ENCODE measurements around the gene RFC2.
"Not testable (repeated sequence)": the region's sequence is repeated elsewhere in the genome, so short reads cannot be mapped to it uniquely, and the experiment has no call there.

RFC2 gene

GRCh38 chr7:74246497-74246896, 7.7 kb downstream of the RFC2 start:
- DNase-seq, result no peak

GRCh38 chr7:74242122-74242443, 12.1 kb downstream of the RFC2 start:
- DNase-seq, result no peak

- no peak for DNase-seq
Observed at GRCh38 chr7:74240482-74240881, 13.7 kb downstream of the RFC2 start.

- no peak for DNase-seq
Observed at GRCh38 chr7:74236284-74236683, 17.9 kb downstream of the RFC2 start.

- DNase-seq, result no peak
Observed at GRCh38 chr7:74235518-74236268, 18.5 kb downstream of the RFC2 start.

- no peak for DNase-seq
Observed at GRCh38 chr7:74233655-74234285, 20.4 kb downstream of the RFC2 start.

DNA sequence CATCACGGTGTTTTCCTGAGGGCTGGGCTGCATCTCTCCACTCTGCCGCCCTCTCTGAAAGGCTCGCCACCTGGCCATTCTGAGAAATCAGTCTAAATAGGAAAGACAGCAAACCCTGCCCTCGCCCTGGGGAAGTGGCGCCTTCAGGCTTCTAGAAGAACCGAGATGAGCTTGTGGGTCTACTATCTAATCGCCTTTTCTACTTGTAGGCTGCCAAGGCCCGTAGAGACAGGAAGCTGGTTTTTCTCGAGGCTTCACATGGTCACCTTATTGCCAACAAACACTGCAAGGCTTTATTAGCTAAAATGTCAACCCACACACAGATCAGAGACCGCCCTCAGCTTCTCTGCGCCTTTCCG, 23.0 kb downstream of the RFC2 start:
- no peak for DNase-seq

DNA sequence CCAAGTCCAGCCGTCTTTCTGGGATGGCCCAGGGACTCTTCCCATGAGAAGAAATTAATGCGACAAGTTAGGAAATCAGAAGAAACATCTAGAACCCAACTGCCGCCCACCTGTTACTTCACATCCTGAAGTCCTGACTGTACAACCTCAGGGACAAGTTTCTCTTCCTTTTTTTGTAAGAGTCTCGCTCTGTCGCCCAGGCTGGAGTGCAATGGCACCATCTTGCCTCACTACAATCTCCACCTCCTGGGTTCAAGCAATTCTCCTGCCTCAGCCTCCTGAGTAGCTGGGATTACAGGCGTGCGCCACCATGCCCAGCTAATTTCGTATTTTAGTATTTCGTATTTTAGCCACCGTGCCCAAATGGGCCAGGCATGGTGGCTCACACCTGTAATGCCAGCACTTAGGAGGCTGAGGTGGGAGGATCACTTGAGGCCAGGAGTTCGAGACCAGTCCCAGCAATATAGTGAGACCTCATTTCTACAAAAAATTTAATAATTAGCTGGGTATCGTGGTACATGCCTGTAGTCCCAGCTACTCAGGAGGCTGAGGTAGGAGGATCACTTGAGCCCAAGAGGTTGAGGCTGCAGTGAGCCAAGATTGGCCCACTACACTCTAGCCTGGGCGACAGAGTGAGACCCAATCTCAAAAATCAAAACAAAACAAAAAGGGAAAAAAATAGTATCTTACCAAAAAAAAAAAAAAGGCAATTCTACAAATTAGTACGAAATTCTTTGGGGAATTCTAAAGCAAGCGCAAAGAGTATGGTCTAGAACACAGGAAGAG, 23.6 kb downstream of the RFC2 start:
- no peak for DNase-seq

DNA sequence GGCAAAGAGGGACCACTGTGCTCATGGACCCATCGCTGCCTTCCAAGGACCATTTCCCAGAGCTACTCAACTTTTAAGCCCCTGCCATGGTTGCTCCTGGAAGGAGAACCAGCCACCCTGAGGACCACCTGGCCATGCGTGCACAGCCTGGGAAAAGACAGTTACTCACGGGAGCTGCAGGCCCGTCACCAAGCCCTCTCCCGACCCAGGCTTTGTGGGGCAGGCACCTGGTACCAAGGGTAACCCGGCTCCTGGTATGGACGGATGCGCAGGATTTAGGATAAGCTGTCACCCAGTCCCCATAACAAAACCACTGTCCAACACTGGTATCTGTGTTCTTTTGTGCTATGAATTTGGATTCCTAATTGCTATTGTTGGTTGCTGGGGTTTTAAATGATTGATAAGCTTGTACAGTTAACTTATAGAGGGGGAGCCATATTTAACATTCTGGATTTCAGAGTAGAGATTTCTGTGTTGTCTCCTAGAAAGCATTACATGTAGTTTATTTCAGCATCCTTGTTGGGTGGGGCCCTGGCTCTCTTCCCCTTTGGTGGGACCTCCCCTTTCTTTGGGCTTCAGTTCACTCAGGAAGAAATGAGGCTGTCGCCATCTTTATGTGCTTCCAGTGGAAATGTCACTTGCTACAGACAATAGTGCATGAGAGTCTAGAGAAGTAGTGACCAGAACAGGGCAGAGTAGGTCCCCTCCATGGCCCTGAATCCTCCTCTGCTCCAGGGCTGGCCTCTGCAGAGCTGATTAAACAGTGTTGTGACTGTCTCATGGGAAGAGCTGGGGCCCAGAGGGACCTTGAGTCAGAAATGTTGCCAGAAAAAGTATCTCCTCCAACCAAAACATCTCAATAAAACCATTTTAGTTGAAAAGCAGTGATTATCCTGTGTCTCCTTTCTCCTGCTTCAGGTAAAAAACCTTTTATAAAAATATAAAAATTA, 25.0 kb downstream of the RFC2 start:
- no peak for DNase-seq

- no peak for DNase-seq
Observed at GRCh38 chr7:74226633-74227032, 27.6 kb downstream of the RFC2 start.

GRCh38 chr7:74225400-74225799, 28.8 kb downstream of the RFC2 start:
- DNase-seq, result no peak

DNA sequence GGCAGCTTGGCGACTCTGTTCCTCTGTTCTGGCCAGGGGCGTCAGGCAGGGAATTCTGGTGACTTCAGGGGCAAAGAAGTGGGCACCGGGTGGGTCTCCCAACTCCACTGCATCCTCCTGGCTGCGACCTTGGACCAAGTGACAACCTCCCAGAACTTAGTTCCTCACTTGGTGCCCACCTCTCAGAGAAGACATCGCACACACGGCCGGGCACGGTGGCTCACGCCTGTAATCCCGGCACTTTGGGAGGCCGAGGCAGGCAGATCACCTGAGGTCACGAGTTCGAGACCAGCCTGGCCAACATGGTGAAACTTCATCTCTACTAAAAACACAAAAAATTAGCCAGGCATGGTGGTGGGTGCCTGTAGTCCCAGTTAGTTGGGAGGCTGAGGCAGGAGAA, 29.3 kb downstream of the RFC2 start:
- not testable (repeated sequence) for DNase-seq

DNA sequence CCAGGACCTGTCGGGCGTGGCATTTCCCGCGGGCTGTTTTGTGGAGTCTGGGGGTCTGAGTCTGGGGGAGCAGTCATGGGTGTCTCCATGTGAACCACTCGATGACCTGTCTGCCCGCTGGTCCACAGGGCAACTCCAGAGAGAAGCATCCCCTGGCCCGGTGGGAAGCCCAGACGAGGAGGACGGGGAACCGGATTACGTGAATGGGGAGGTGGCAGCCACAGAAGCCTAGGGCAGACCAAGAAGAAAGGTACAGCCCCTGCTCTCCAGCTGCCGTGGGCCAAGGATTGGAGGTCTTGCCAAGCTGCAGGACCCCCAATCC, 29.7 kb downstream of the RFC2 start:
- DNase-seq, result no peak

DNA sequence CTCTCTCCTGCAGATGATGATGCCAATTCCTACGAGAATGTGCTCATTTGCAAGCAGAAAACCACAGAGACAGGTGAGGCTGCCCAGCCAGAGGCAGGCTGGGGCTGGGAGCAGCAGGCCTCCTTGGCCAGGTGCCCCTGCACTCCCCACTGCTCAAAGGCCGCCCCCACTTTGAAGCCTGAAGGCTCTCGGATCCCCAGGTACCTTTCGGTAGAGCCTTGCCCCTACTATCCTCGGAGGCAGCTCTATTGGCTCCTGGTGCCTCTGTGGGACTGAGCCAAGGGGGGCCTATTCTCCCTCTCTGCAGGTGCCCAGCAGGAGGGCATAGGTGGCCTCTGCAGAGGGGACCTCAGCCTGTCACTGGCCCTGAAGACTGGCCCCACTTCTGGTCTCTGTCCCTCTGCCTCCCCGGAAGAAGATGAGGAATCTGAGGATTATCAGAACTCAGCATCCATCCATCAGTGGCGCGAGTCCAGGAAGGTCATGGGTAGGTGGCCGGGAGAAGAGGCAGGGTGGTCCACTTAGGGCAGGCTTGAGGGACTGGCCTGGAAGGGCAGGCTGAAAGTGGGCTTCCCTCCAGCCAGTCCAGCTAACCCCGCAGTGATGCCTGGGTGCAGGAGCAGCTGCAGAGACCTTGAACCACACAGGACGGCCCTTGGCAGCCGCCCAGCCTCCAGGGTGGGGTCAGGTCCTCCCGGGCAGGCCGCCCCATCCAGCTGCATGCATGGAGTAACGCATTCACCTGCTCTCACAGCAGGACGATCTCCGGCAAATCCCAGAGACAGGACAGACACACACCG, 30.3 kb downstream of the RFC2 start:
- DNase-seq, result no peak

- DNase-seq, result no peak
Observed at GRCh38 chr7:74222851-74223710, 31.1 kb downstream of the RFC2 start.

- DNase-seq, result no peak
Observed at GRCh38 chr7:74221713-74222112, 32.5 kb downstream of the RFC2 start.

GRCh38 chr7:74220229-74220628, 34.0 kb downstream of the RFC2 start:
- DNase-seq, result no peak

DNA sequence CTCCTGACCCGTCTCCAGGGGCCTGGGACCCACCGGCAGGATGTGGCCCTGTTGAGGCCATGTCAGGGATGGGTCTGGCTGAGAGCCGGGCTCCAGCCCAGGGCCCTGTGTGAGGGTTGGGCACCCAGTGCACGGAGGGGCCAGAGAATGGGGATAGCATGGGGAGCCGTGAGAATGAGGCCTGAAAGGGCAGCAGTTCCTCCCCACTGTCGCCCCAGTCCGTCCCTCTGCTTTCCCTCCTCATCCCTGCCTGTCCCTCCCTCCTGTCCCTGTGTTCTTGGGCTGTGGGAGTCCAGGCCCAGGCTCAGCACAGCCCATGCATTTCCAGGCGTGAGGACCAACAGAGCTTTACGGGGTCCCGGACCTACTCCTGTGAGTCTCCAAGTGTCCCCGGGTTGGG, 34.8 kb downstream of the RFC2 start:
- no peak for DNase-seq

DNA sequence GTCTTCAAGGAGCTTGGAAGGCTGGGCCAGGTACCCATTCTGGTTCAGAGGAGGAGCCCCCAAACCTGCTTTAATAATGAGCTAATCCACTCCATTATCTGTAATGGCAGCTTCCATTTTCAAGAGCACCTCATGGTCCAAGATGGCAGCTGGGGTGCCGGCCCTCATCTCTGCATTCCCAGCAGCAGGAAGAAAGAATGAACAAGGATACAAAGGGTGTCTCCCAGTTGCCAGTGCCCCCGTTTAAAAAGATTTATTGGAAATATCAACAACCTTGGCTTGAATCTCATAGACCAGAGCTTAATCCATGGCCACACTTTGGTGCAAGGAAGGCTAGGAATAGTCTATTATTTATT, 35.9 kb downstream of the RFC2 start:
- DNase-seq, result no peak

DNA sequence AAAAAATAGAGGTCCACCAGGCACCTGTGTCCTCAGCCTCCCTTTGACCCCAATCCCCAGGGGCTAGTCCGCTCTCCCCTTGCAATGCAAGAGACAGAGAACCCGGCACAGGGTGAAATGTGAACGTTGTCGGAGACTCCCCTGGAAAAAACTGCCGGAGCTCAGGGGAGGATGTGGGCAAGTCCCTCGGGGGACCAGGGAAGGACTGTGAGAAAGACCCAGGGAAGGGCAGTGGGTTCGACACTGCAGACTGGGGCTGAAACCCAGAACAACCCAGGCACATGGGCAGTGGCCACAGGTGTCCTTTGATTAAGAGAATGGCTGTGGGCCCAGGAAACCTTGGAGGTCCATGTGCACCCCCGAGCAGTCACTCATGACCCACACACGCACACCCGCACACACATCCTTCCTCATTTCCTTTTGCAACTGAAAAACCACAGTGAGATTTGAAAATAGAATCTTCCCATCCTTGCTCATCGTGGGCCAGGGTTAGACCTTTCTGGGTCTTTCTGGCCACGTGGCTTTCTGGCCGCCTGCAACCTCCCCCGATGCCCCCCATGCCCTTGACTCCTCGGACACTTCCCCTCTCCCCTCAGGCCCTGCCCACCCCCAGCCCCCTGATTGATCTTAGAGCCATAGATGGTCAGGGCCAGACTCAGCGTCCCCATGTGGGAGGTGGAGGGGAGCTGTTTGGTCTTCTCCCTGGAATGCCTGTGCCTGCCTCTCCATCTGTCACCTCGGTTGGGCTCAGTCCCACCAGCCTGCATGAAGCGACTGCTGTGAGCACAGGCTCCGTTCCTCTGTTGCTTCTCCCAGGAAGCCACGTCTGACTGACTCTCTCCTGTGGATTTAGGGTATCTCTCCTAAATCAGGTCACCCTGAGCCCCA, 36.5 kb downstream of the RFC2 start:
- no peak for DNase-seq

Data from activated naive CD4-positive, alpha-beta T cell treated with anti-CD3 and anti-CD28 coated beads, Interleukin-2, amount 50 U/mL, for 16 hours (primary cell).